A673 (cell line): ENCODE measurements around the gene SCAF4. TPM values are rescaled to one million over a fixed set of nuclear protein-coding genes. Genes with fewer than 3 reads are reported as not detected.
"Not testable (repeated sequence)": the region's sequence is repeated elsewhere in the genome, so short reads cannot be mapped to it uniquely, and the experiment has no call there.

ENCODE experiments used
- BruUV-seq: library from RNA; stranded (reverse); fragments of 400-500 nt; replicated peaks from 2 replicates; lab custom pipeline; 2021; lab: Mats Ljungman, UMichigan
- CTCF ChIA-PET: fragments of 300-600 bp; sonication (Branson Sonifier 250); formaldehyde crosslinking; loops from one replicate; lab custom pipeline; 2022; ENCODE audit warnings: antibody characterized with exemption; lab: Charles Lee
- POLR2A ChIA-PET: fragments of 300-600 bp; sonication (Branson Sonifier 250); formaldehyde crosslinking; loops from one replicate; lab custom pipeline; 2022; ENCODE audit warnings: antibody characterized with exemption; ENCODE audit not compliant: low non-redundant PET; lab: Charles Lee
- DNase-seq: peaks from one replicate; pipeline ENCODE4 v3.0.0-alpha.2; 2015; ENCODE audit warnings: low spot score
- H3K27ac ChIP-seq: fragments of 200-600 bp; sonication (generic); 2 replicates; pipeline ENCODE4 v1.5.1; 2016; ENCODE audit warnings: mixed run types, low read depth, mild to moderate bottlenecking, mixed read lengths, antibody characterized with exemption, low read length; ENCODE audit not compliant: poor library complexity, severe bottlenecking
- H3K27me3 ChIP-seq: fragments of 200-600 bp; sonication (generic); replicated peaks from 2 replicates; pipeline ENCODE4 v1.6.1; 2017; ENCODE audit warnings: mixed run types, low read depth, mild to moderate bottlenecking, mixed read lengths, antibody characterized with exemption, low read length; ENCODE audit not compliant: insufficient read depth, poor library complexity
- H3K36me3 ChIP-seq: fragments of 200-600 bp; sonication (generic); 2 replicates; pipeline ENCODE4 v1.6.1; 2016; ENCODE audit warnings: mixed run types, mild to moderate bottlenecking, mixed read lengths, antibody characterized with exemption, low read length; ENCODE audit not compliant: insufficient read depth, poor library complexity, severe bottlenecking
- H3K4me1 ChIP-seq: fragments of 200-600 bp; sonication (generic); 2 replicates; pipeline ENCODE4 v1.6.1; 2017; ENCODE audit warnings: mixed run types, mild to moderate bottlenecking, mixed read lengths, antibody characterized with exemption, low read length; ENCODE audit not compliant: insufficient read depth, poor library complexity, severe bottlenecking
- H3K4me3 ChIP-seq: fragments of 200-600 bp; sonication (generic); 2 replicates; pipeline ENCODE4 v1.5.1; 2016; ENCODE audit warnings: low read depth, mixed run types, mild to moderate bottlenecking, mixed read lengths, low read length; ENCODE audit not compliant: poor library complexity, severe bottlenecking
- H3K9me3 ChIP-seq: fragments of 200-600 bp; sonication (generic); 2 replicates; pipeline ENCODE4 v1.6.1; 2016; ENCODE audit warnings: mixed run types, low read depth, mild to moderate bottlenecking, mixed read lengths, antibody characterized with exemption, low read length; ENCODE audit not compliant: poor library complexity, severe bottlenecking
- EZH2 ChIP-seq: fragments of 200-600 bp; sonication (generic); IDR thresholded peaks from 2 replicates; pipeline ENCODE4 v1.6.1; 2017; ENCODE audit warnings: borderline replicate concordance, low read depth, mild to moderate bottlenecking, mixed read lengths, antibody characterized with exemption, low read length; ENCODE audit not compliant: poor library complexity, severe bottlenecking
- intact Hi-C: fragments of 100-400 bp; cut with micrococcal nuclease; formaldehyde crosslinking; loops from one replicate; pipeline ENCODE4 v1.10.0; 2022; ENCODE audit not compliant: unreplicated experiment
- total RNA-seq: library from RNA; stranded (reverse); gene quantifications from 2 replicates; pipeline ENCODE4 v1.2.3, GENCODE V29; 2021
- TF ChIP-seq, protein P1 (sequence below): fragments of 300-800, 200-600 bp; sonication (generic); conservative IDR thresholded peaks from 2 replicates; pipeline ENCODE4 v1.5.1; 2017; ENCODE audit warnings: low read depth, mild to moderate bottlenecking, antibody characterized with exemption, low read length, moderate library complexity, mixed read lengths

Gene SCAF4
- total RNA-seq, 1 experiment from 2014 or later, result 57.0 TPM

DNA sequence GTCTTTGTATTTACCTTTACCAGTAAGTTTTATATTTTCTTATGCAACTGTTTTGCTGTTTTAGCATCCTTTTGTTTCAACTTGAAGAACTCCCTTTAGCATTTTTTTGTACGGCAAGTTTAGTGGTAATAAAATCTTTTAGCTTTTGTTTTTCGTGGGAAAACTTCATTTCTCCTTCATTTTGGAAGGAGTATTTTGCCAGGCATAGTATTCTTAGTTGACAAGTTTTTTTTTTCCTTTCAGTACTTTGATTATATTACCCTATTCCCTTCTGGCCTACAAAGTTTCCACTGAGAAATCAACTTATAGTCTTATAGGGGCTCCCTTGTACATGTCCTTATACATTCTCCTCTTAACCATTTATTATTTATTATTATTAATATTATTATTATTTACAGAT, 95.0 kb downstream of the SCAF4 start:
- POLR2A ChIA-PET, result no interaction called here
- DNase-seq, result no peak
- intact Hi-C loops, result no loop called here
- Histone ChIP-seq H3K27me3 (no peaks in the 10 kb centered on the region), H3K4me1 (no peaks in the 10 kb centered on the region), H3K4me3 (no peak overlapping the region), H3K36me3 (no peaks in the 10 kb centered on the region), H3K27ac (no peak overlapping the region), H3K9me3 (no peaks in the 10 kb centered on the region)
- BruUV-seq, result no TSS peak
- CTCF ChIA-PET, result no interaction called here
- TF ChIP-seq, protein P1, sequence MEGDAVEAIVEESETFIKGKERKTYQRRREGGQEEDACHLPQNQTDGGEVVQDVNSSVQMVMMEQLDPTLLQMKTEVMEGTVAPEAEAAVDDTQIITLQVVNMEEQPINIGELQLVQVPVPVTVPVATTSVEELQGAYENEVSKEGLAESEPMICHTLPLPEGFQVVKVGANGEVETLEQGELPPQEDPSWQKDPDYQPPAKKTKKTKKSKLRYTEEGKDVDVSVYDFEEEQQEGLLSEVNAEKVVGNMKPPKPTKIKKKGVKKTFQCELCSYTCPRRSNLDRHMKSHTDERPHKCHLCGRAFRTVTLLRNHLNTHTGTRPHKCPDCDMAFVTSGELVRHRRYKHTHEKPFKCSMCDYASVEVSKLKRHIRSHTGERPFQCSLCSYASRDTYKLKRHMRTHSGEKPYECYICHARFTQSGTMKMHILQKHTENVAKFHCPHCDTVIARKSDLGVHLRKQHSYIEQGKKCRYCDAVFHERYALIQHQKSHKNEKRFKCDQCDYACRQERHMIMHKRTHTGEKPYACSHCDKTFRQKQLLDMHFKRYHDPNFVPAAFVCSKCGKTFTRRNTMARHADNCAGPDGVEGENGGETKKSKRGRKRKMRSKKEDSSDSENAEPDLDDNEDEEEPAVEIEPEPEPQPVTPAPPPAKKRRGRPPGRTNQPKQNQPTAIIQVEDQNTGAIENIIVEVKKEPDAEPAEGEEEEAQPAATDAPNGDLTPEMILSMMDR, result no peak
- no peak for TF ChIP-seq EZH2

DNA sequence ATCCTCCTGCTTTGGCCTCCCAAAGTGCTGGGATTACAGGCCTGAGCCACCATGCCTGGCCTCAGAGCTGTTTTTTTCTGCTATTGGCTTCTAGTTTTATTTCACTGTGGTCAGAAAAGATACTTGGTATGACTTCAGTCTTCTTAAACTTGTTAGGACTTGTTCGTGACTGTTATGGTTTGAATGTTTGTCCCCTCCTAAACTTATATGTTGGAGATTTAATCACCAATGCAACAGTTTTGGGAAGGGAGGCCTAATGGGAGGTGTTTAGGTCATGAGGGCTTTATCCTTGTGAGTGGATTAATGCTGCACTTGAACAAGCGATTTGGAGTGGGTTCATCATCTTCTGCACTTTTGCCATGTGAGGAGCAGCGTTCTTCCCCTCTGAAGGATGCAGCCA, 96.9 kb downstream of the SCAF4 start:
- ChIA-PET CTCF (no interaction called here), POLR2A (no interaction called here)
- intact Hi-C loops, result no loop called here
- BruUV-seq, result no TSS peak
- Histone ChIP-seq H3K27ac (no peak overlapping the region), H3K4me1 (no peaks in the 10 kb centered on the region), H3K27me3 (no peaks in the 10 kb centered on the region), H3K9me3 (no peaks in the 10 kb centered on the region), H3K4me3 (no peak overlapping the region), H3K36me3 (no peaks in the 10 kb centered on the region)
- no peak for TF ChIP-seq EZH2
- TF ChIP-seq, protein P1, result no peak
- DNase-seq, result no peak

DNA sequence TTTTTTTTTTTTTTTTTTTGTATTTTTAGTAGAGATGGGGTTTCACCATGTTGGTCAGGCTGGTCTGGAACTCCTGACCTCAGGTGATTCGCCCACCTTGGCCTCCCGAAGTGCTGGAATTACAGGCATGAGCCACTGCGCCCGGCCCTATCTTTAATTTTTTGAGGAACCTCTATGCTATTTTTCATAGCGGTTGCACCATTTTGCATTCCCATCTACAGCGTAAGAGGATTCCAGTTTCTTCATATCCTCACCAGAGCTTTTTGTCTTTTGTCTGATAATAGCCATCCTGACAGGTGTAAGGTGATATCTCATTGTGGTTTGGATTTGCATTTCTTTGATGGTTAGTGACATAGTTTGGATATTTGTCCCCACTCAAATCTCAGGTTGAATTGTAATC, 100.0 kb downstream of the SCAF4 start:
- CTCF ChIA-PET, BruUV-seq, H3K4me3 ChIP-seq, H3K27ac ChIP-seq, intact Hi-C loops, POLR2A ChIA-PET, H3K36me3 ChIP-seq, DNase-seq, H3K9me3 ChIP-seq, H3K4me1 ChIP-seq, H3K27me3 ChIP-seq: not testable (repeated sequence)

DNA sequence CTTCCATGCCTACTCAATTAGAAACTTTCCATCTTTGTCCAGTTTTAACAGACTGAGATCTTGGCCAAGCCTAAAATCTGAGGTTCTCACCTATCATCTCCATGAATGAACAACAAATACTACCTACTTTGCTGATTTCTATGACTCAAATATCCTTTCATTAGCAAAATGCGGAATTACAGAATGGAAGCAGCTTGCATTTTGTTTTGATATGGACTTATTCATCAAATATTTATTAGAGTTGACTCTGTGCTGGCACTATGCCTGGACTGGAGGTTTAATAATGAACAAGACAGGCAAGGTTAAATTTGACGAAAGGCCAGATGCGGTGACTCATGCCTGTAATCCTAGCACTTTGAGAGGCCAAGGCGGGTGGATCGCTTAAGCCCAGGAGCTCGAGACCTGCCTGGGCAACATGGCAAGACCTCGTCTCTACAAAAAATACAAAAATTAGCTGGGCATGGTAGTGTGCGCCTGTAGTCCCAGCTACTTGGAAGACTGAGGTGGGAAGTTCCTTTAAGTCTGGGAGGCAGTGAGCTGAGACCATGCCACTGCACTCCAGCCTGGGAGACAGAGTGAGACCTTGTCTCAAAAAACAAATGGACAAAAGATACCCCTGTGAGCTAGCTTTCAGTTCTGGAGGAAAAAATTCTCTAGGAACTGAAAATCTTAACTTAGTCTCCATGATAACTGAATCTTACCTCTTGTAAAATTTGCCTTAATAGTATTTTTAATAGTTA, 101.8 kb downstream of the SCAF4 start:
- no TSS peak for BruUV-seq
- Histone ChIP-seq H3K4me1 (no peaks in the 10 kb centered on the region), H3K36me3 (no peaks in the 10 kb centered on the region), H3K27ac (no peak overlapping the region), H3K4me3 (no peak overlapping the region), H3K27me3 (no peaks in the 10 kb centered on the region), H3K9me3 (no peaks in the 10 kb centered on the region)
- ChIA-PET CTCF (no interaction called here), POLR2A (no interaction called here)
- peak; percentile 28 for DNase-seq
- intact Hi-C loops, result no loop called here
- no peak for TF ChIP-seq EZH2
- TF ChIP-seq, protein P1, result no peak
